Endothelial cell of umbilical vein (primary cell): ENCODE data around the gene LAMB1. TPM values are rescaled to one million over a fixed set of nuclear protein-coding genes. Genes with fewer than 3 reads are reported as not detected.

Experiments used
- BruUV-seq: library from RNA; stranded (reverse); fragments of 400-500 nt; replicated peaks from 2 replicates; lab custom pipeline; 2021; lab: Mats Ljungman, UMichigan
- CTCF ChIA-PET: fragments of 300-600, 350-600 bp; sonication (Branson Sonifier 250); formaldehyde crosslinking; loops from one replicate; lab custom pipeline; 2021; ENCODE audit warnings: antibody characterized with exemption, inconsistent platforms; lab: Charles Lee
- POLR2A ChIA-PET: fragments of 300-600, 350-600 bp; sonication (Branson Sonifier 250); formaldehyde crosslinking; loops from one replicate; lab custom pipeline; 2021; ENCODE audit warnings: antibody characterized with exemption, inconsistent platforms; lab: Charles Lee
- DNase-seq: peaks from one replicate; pipeline ENCODE4 v3.0.0-alpha.2; 2011; ENCODE audit warnings: low read depth, low spot score
- FAIRE-seq: peaks from 2 replicates; lab custom pipeline; 2011; peaks lifted over from hg19 to GRCh38; lab: Jason Lieb, UNC
- H2AFZ ChIP-seq: 2 replicates; pipeline ENCODE4 v1.6.0; 2012; ENCODE audit warnings: low read depth, low read length, control low read depth, inconsistent platforms
- H3K27ac ChIP-seq: 2 replicates; pipeline ENCODE4 v1.5.1; 2011; ENCODE audit warnings: low read depth, mild to moderate bottlenecking, control low read depth, low read length, moderate library complexity; ENCODE audit not compliant: insufficient read depth
- H3K27me3 ChIP-seq, 2 experiments: 2 replicates each; pipeline versions ENCODE4 v1.6.0 to v1.6.1; 2011; ENCODE audit warnings: low read length in 2 of 2, mixed read lengths in 1 of 2; ENCODE audit not compliant: control insufficient read depth in 2 of 2, insufficient read depth in 2 of 2
- H3K36me3 ChIP-seq, 2 experiments: 2 replicates in 1 of 2; 3 replicates in 1 of 2; pipeline ENCODE4 v1.5.1; 2011; ENCODE audit warnings: low read length in 2 of 2, mild to moderate bottlenecking in 1 of 2, moderate library complexity in 1 of 2; ENCODE audit not compliant: control insufficient read depth in 2 of 2, insufficient read depth in 2 of 2; ENCODE audit errors: extremely low read depth in 1 of 2
- H3K4me1 ChIP-seq: 3 replicates; pipeline ENCODE4 v1.5.1; 2011; ENCODE audit warnings: mild to moderate bottlenecking, low read length; ENCODE audit not compliant: control insufficient read depth, insufficient read depth; ENCODE audit errors: extremely low read depth
- H3K4me2 ChIP-seq: 2 replicates; pipeline ENCODE4 v1.6.1; 2011; ENCODE audit warnings: low read length, control low read depth, mixed read lengths; ENCODE audit not compliant: insufficient read depth
- H3K4me3 ChIP-seq, 3 experiments: fragments of 200-600 bp in 1 of 3; sonication (generic), shearing (Covaris generic) in 1 of 3; replicated peaks in 1 of 3; 2 replicates each; pipeline ENCODE4 v1.5.1; 2011 to 2016; ENCODE audit warnings: control low read depth in 3 of 3, low read length in 3 of 3, mild to moderate bottlenecking in 2 of 3, inconsistent platforms in 1 of 3, low read depth in 1 of 3, moderate library complexity in 1 of 3; ENCODE audit not compliant: insufficient read depth in 1 of 3
- H3K79me2 ChIP-seq: 2 replicates; pipeline ENCODE4 v1.6.0; 2012; ENCODE audit warnings: low read length, inconsistent platforms; ENCODE audit not compliant: control insufficient read depth, insufficient read depth
- H3K9ac ChIP-seq: replicated peaks from 2 replicates; pipeline ENCODE3; 2011; ENCODE audit warnings: low read length, control low read depth; ENCODE audit not compliant: insufficient read depth; ENCODE audit errors: extremely low read depth
- H3K9me1 ChIP-seq: replicated peaks from 3 replicates; pipeline ENCODE4 v1.6.0; 2011; ENCODE audit warnings: mild to moderate bottlenecking, low read length; ENCODE audit not compliant: control insufficient read depth, insufficient read depth; ENCODE audit errors: extremely low read depth
- H3K9me3 ChIP-seq: replicated peaks from 2 replicates; pipeline ENCODE4 v1.5.1; 2012; ENCODE audit warnings: low read length, inconsistent platforms; ENCODE audit not compliant: control insufficient read depth, insufficient read depth
- H4K20me1 ChIP-seq: replicated peaks from 2 replicates; pipeline ENCODE3; 2011; ENCODE audit warnings: mild to moderate bottlenecking, low read length; ENCODE audit not compliant: control insufficient read depth, insufficient read depth; ENCODE audit errors: extremely low read depth
- EZH2 ChIP-seq: IDR thresholded peaks from 2 replicates; pipeline ENCODE4 v1.6.1; 2012; ENCODE audit warnings: borderline replicate concordance, low read depth, mild to moderate bottlenecking, moderate library complexity, low read length, inconsistent platforms; ENCODE audit not compliant: severe bottlenecking
- FOS ChIP-seq: IDR thresholded peaks from 2 replicates; pipeline ENCODE4 v1.6.1; 2011; ENCODE audit warnings: mild to moderate bottlenecking, low read length, moderate library complexity, borderline replicate concordance; ENCODE audit not compliant: insufficient read depth
- GATA2 ChIP-seq: IDR thresholded peaks from 2 replicates; pipeline ENCODE4 v1.7.0; 2011; ENCODE audit warnings: low read depth, mild to moderate bottlenecking, moderate library complexity, mixed read lengths, low read length; ENCODE audit not compliant: insufficient read length, insufficient read depth
- JUN ChIP-seq: IDR thresholded peaks from 2 replicates; pipeline ENCODE4 v1.6.1; 2011; ENCODE audit warnings: borderline replicate concordance, low read depth; ENCODE audit not compliant: insufficient read length, insufficient read depth
- MYC ChIP-seq: IDR thresholded peaks from one replicate; pipeline ENCODE4 v1.6.1; 2011; ENCODE audit warnings: mild to moderate bottlenecking, low read depth, low read length
- POLR2A ChIP-seq: IDR thresholded peaks from 2 replicates; pipeline ENCODE4 v1.6.1; 2012; ENCODE audit warnings: low read depth, mild to moderate bottlenecking, control low read depth, low read length
- POLR2AphosphoS5 ChIP-seq: IDR thresholded peaks from 2 replicates; pipeline ENCODE4 v1.6.1; 2012; ENCODE audit warnings: low read depth, mild to moderate bottlenecking, control low read depth, low read length, moderate library complexity; ENCODE audit not compliant: insufficient read depth
- dilution Hi-C: fragments of 300-500 bp; cut with MboI; formaldehyde crosslinking; loops from one replicate; pipeline ENCODE4 v1.15.0; 2019; ENCODE audit warnings: low sequenced_read_pairs; ENCODE audit not compliant: extremely low pct_ligation_motif_present
- intact Hi-C: fragments of 100-400 bp; cut with micrococcal nuclease; formaldehyde crosslinking; loops from one replicate; pipeline ENCODE4 v1.10.0; 2022
- polyA plus RNA-seq, 4 experiments: library from polyadenylated mRNA; depleted of rRNA in 3 of 4; stranded (reverse) in 3 of 4; unstranded in 1 of 4; fragments of >200 nt; gene quantifications; 2 replicates each; pipeline versions ENCODE4 v1.2.1 to v1.2.3, GENCODE V29; 2011 to 2012; ENCODE audit warnings: missing spikeins in 1 of 4
- total RNA-seq: library from RNA; stranded (reverse); gene quantifications from 2 replicates; pipeline ENCODE4 v1.2.3, GENCODE V29; 2021
- TF ChIP-seq, protein P1 (sequence below), 2 donors: IDR thresholded peaks; 1 replicate in 1 of 2; 2 replicates in 1 of 2; pipeline ENCODE4 v1.5.1; 2011; ENCODE audit warnings: low read length in 2 of 2, mild to moderate bottlenecking in 2 of 2, moderate library complexity in 2 of 2, control low read depth in 1 of 2, inconsistent platforms in 1 of 2, low read depth in 1 of 2; ENCODE audit not compliant: insufficient read depth in 1 of 2; ENCODE audit errors: extremely low read depth in 1 of 2
- TF ChIP-seq, protein P2 (sequence below): IDR thresholded peaks from 2 replicates; pipeline ENCODE4 v1.6.1; 2011; ENCODE audit not compliant: insufficient read depth, insufficient read length

LAMB1 gene
- total and polyA plus RNA-seq, 2 donors (not counting 3 experiments of a cell fraction or from before 2014, with no cell fraction given): 588 to 703 TPM

DNA sequence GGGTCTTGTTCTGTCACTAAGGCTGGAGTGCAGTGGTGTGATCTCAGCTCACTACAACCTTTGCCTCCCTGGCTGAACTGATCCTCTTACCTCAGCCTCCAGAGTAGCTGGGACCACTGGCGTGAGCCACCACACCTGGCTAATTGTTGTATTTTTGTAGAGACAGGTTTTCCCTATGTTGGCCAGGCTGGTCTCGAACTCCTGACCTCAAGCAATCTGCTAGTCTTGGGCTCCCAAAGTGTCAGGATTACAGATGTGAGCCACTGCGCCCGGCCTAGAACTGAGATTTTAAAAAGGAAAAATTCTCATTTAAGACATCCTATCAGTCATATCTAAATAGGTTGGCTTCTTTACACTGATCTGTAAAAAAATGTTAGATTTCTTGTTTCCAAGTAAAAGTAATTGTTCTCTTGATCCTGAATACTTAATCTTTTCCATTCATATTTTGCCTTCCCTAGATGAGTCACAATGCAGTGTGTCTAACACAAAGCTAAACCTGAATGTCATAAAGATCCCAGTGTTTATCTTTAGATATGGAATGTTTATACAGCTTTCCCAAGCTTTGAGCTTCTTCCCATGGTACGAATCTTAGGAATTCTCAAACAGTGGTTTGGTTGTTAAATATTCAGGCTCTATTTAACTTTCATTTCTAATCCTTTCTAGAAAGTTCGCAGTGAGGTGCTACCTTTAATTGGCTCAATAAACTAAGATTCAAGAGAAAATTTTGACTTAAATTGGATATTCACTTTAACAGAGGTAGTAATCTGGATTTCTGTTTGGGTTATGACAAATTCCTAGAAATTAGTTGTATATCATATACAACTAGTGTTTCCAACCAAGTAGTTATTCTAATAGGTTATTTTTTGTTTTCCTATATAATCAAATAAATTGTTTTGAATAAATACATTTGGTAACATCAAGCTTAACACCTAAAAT lies 12.1 kb upstream of the LAMB1 start:
- no peak overlapping the region for H2AFZ ChIP-seq
- peak overlapping the region; percentile 96 for H3K27ac ChIP-seq
- peak overlapping the region in 1 of 3 experiments; percentile 40 for H3K4me3 ChIP-seq
- peak; percentile 88 for FAIRE-seq
- no peaks in the 10 kb centered on the region for H3K9me3 ChIP-seq
- TF ChIP-seq JUN (peak; percentile 99), GATA2 (peak; percentile 88), POLR2A (peak; percentile 85), FOS (peak; percentile 95), MYC (no peak), POLR2AphosphoS5 (peak; percentile 77), EZH2 (no peak)
- TF ChIP-seq, protein P1, sequence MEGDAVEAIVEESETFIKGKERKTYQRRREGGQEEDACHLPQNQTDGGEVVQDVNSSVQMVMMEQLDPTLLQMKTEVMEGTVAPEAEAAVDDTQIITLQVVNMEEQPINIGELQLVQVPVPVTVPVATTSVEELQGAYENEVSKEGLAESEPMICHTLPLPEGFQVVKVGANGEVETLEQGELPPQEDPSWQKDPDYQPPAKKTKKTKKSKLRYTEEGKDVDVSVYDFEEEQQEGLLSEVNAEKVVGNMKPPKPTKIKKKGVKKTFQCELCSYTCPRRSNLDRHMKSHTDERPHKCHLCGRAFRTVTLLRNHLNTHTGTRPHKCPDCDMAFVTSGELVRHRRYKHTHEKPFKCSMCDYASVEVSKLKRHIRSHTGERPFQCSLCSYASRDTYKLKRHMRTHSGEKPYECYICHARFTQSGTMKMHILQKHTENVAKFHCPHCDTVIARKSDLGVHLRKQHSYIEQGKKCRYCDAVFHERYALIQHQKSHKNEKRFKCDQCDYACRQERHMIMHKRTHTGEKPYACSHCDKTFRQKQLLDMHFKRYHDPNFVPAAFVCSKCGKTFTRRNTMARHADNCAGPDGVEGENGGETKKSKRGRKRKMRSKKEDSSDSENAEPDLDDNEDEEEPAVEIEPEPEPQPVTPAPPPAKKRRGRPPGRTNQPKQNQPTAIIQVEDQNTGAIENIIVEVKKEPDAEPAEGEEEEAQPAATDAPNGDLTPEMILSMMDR (IDR thresholded peaks at IDR 0.05; ENCODE audit: extremely low read depth in 1 of 2, insufficient read depth in 1 of 2, low read depth in 1 of 2, low read length in 2 of 2): no peak
- TF ChIP-seq, protein P2, sequence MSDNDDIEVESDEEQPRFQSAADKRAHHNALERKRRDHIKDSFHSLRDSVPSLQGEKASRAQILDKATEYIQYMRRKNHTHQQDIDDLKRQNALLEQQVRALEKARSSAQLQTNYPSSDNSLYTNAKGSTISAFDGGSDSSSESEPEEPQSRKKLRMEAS: no peak
- H4K20me1 ChIP-seq: no peaks in the 10 kb centered on the region
- TSS peak; percentile 64 for BruUV-seq
- peaks cover 54% of the 10 kb centered on the region for H3K4me1 ChIP-seq
- ChIA-PET POLR2A (interaction anchor here (0.5 to 4.6 kb wide), 8 partner anchors 12 to 399 kb away, joined by 3 to 49 read pairs (median 4); partner anchors contain the start of gene LAMB1), CTCF (interaction anchor here (0.6 to 9.6 kb wide), 17 partner anchors 10 to 482 kb away, joined by 3 to 284 read pairs (median 6); partner anchors contain the start of gene LAMB1)
- DNase-seq: peak; percentile 97
- peak overlapping the region; percentile 78 for H3K9ac ChIP-seq
- dilution Hi-C loops: no loop called here
- H3K36me3 ChIP-seq: no peaks in the 10 kb centered on the region
- peak overlapping the region; percentile 91 for H3K4me2 ChIP-seq
- intact Hi-C loops: loop anchor here (1.0 to 10.0 kb wide), 5 partner anchors 12 to 280 kb away; partner anchors contain the start of gene LAMB1
- no peaks in the 10 kb centered on the region for H3K9me1 ChIP-seq
- no peaks in the 10 kb centered on the region for H3K79me2 ChIP-seq
- no peaks in the 10 kb centered on the region for H3K27me3 ChIP-seq
